Lung (tissue), 12 donors: ENCODE data around the gene CSTF1. TPM values are rescaled to one million over a fixed set of nuclear protein-coding genes. Genes with fewer than 3 reads are reported as not detected.
A peak's percentile ranks its signal among the peaks of the same experiment; 100 is the strongest.

Experiments used
- ATAC-seq: fragments of 200-7000 bp; cut with Tn5 transposase; one replicate; pipeline ENCODE4 v1.9.1; 2020; ENCODE audit warnings: moderate number of reproducible peaks; ENCODE audit not compliant: insufficient read depth, low FRiP score
- DNase-seq, 3 donors: peaks; one replicate each; pipeline ENCODE4 v3.0.0-alpha.2; 2013 to 2017
- H3K27ac ChIP-seq, 2 donors: one replicate each; pipeline ENCODE4 v1.5.1; 2013; ENCODE audit warnings: mild to moderate bottlenecking in 2 of 2, moderate library complexity in 2 of 2, control low read depth in 1 of 2, inconsistent platforms in 1 of 2, low read depth in 1 of 2, low read length in 1 of 2
- H3K27me3 ChIP-seq, 3 donors: one replicate each; pipeline ENCODE4 v1.5.1; 2013; ENCODE audit warnings: low read length in 2 of 3; ENCODE audit not compliant: control insufficient read depth in 3 of 3, insufficient read depth in 3 of 3
- H3K36me3 ChIP-seq, 4 donors: one replicate each; pipeline ENCODE4 v1.5.1; 2013; ENCODE audit warnings: low read length in 4 of 4, mild to moderate bottlenecking in 1 of 4, moderate library complexity in 1 of 4; ENCODE audit not compliant: control insufficient read depth in 4 of 4, insufficient read depth in 4 of 4
- H3K4me1 ChIP-seq, 5 donors: one replicate each; pipeline ENCODE4 v1.5.1; 2013; ENCODE audit warnings: low read length in 5 of 5, mild to moderate bottlenecking in 2 of 5, moderate library complexity in 1 of 5; ENCODE audit not compliant: control insufficient read depth in 5 of 5, insufficient read depth in 5 of 5
- H3K4me3 ChIP-seq: one replicate; pipeline ENCODE4 v1.5.1; 2013; ENCODE audit warnings: mild to moderate bottlenecking, control low read depth, moderate library complexity
- H3K9ac ChIP-seq, 2 donors: one replicate each; pipeline ENCODE4 v1.5.1; 2013; ENCODE audit warnings: low read length in 2 of 2, control low read depth in 1 of 2; ENCODE audit not compliant: insufficient read depth in 1 of 2
- H3K9me3 ChIP-seq, 4 donors: one replicate each; pipeline ENCODE4 v1.5.1; 2013; ENCODE audit warnings: low read length in 3 of 4, mild to moderate bottlenecking in 1 of 4, moderate library complexity in 1 of 4; ENCODE audit not compliant: control insufficient read depth in 4 of 4, insufficient read depth in 3 of 4
- WGBS, 2 donors: extraction: QIAGEN DNeasy Blood & Tissue Kit; methylation state at CpG; one replicate each; pipeline ENCODE4 v1.1.7; 2013; 5-methylcytosine and 5-hydroxymethylcytosine counted together
- polyA plus RNA-seq, 2 donors: library from polyadenylated mRNA; stranded (reverse); fragments of 200-250 nt; gene quantifications; one replicate each; pipeline ENCODE4 v1.2.1, GENCODE V29; 2013
- total RNA-seq, 2 donors: library from RNA; depleted of rRNA in 1 of 2; stranded (reverse); fragments of >200 nt in 1 of 2; gene quantifications; one replicate each; pipeline ENCODE4 v1.2.1, GENCODE V29; 2014 to 2021
- TF ChIP-seq, protein P1 (sequence below): IDR thresholded peaks from 2 replicates; pipeline ENCODE4 v1.5.1; 2012; ENCODE audit warnings: mild to moderate bottlenecking; ENCODE audit errors: control extremely low read depth, extremely low read depth
- donor health status: control.
- donor health status: control.
- donor health status: Bipolar disorder and iron deficiency.
- donor health status: healthy.
- donor health status: DM: yes; HTN: yes; CAD: no.

CSTF1 gene
- total and polyA plus RNA-seq, 4 donors: 6.4 to 36.1 (median 19.1) TPM

DNA sequence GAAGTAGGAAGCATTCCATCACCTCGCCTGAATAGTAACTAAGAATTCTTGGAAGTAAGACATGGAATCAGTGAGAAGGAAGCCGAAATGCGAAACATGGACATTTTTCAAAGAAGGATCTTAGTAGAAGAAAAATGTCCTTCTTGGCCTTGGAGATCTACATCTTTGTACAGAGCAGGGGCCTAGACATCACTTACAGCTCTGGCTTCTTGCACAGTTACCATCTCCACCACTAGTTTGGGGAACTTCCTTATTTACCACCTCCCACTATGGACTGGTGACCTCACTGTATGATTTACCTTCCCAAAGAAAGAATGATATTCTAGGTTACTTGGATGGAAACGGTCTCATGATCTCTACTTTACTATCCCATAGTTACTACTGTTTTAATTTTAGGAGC lies 35.4 kb downstream of the CSTF1 start:
- DNase-seq: no peak
- Histone ChIP-seq H3K4me3 (no peak overlapping the region), H3K9me3 (no peaks in the 10 kb centered on the region), H3K4me1 (peaks cover 0 to 83% (median 31%) of the 10 kb centered on the region in 5 donors), H3K27ac (no peak overlapping the region), H3K9ac (no peak overlapping the region), H3K27me3 (no peaks in the 10 kb centered on the region), H3K36me3 (peaks cover 0 to 6% (median 0%) of the 10 kb centered on the region in 4 donors)
- ATAC-seq: no peak
- TF ChIP-seq, protein P1, sequence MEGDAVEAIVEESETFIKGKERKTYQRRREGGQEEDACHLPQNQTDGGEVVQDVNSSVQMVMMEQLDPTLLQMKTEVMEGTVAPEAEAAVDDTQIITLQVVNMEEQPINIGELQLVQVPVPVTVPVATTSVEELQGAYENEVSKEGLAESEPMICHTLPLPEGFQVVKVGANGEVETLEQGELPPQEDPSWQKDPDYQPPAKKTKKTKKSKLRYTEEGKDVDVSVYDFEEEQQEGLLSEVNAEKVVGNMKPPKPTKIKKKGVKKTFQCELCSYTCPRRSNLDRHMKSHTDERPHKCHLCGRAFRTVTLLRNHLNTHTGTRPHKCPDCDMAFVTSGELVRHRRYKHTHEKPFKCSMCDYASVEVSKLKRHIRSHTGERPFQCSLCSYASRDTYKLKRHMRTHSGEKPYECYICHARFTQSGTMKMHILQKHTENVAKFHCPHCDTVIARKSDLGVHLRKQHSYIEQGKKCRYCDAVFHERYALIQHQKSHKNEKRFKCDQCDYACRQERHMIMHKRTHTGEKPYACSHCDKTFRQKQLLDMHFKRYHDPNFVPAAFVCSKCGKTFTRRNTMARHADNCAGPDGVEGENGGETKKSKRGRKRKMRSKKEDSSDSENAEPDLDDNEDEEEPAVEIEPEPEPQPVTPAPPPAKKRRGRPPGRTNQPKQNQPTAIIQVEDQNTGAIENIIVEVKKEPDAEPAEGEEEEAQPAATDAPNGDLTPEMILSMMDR: no peak
- 58 to 65% methylated on average over 4 of the region's 4 CpGs for WGBS, 2 donors

DNA sequence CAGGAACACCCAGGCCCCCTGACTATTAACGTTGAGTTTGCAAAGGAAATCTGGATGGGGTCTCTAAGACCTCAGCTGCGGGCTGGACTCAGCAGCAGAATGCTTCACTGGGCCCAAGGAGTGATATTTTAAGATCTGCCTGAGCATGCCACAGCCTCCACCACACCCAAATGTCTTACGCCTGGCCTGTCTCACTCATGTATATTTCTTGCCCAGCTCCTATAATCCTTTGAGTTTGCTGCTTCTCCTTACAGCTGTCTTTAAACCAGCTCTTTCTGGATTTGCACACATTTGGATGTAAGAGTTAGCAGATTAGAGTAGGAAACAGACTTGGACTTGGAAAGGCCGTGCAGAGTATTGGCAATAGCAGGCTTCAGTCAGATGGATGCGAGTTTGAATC lies 36.0 kb downstream of the CSTF1 start:
- ATAC-seq (no peak), DNase-seq (no peak)
- WGBS, 2 donors: 84% methylated on average over 5 of the region's 5 CpGs
- peak overlapping the region in 1 of 2 donors; percentile 78 for H3K27ac ChIP-seq
- no peak overlapping the region for H3K4me3 ChIP-seq
- H3K9ac ChIP-seq: no peak overlapping the region
- H3K4me1 ChIP-seq: peaks cover 0 to 85% (median 34%) of the 10 kb centered on the region in 5 donors
- no peaks in the 10 kb centered on the region for H3K27me3 ChIP-seq
- H3K9me3 ChIP-seq: no peaks in the 10 kb centered on the region
- peaks cover 0 to 6% (median 0%) of the 10 kb centered on the region in 4 donors for H3K36me3 ChIP-seq
- TF ChIP-seq, protein P1: no peak

DNA sequence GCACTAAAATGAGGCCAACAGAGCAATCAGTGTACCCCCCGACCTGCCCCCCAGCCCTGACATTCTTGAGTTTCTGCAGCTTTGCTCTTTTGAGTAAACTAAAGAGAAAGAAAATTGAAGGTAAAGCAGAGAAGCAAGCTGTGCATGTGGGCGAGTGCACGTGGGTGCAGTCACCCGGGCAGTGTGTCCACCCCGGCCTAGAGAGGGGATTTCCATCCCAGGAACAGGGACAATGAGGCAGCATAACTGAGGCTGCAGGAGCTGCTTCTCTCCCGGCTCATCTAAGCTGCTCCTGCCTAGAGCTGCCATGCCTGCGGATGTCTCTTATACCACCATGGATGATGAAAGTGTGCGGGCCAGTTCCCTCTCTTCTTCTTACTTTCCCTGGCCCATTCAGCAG lies 36.4 kb downstream of the CSTF1 start:
- WGBS, 2 donors: 50 to 65% methylated on average over 8 of the region's 8 CpGs
- TF ChIP-seq, protein P1: no peak
- Histone ChIP-seq H3K9me3 (no peaks in the 10 kb centered on the region), H3K27ac (peak overlapping the region in 1 of 2 donors; percentile 78), H3K4me1 (peaks cover 0 to 85% (median 38%) of the 10 kb centered on the region in 5 donors), H3K36me3 (peaks cover 0 to 6% (median 0%) of the 10 kb centered on the region in 4 donors), H3K27me3 (no peaks in the 10 kb centered on the region), H3K4me3 (no peak overlapping the region), H3K9ac (no peak overlapping the region)
- no peak for ATAC-seq
- no peak for DNase-seq

DNA sequence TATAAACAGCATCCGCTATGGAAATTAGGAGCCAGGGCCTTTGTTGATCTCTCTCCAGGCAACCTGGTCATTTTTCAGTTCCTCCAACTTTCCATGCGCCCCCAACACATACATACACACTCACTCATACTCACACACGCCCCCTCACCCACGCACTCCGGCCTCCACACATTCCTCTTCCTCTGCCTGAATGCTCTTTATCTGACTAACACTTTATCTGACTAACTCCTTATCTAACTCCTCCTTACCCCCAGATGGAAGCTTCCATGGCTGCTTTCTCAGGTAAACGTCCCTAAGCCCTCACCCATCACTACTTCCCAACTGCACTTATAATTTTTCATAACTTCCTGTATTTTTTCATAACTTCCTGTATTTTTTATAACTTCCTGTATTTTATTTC lies 37.1 kb downstream of the CSTF1 start:
- TF ChIP-seq, protein P1: no peak
- DNase-seq (peak in 1 of 3 donors; percentile 46), ATAC-seq (no peak)
- Histone ChIP-seq H3K4me1 (peaks cover 0 to 83% (median 41%) of the 10 kb centered on the region in 5 donors), H3K36me3 (peaks cover 0 to 6% (median 0%) of the 10 kb centered on the region in 4 donors), H3K9ac (no peak overlapping the region), H3K27ac (peak overlapping the region in 1 of 2 donors; percentile 78), H3K27me3 (no peaks in the 10 kb centered on the region), H3K9me3 (no peaks in the 10 kb centered on the region), H3K4me3 (no peak overlapping the region)
- WGBS, 2 donors: 33 to 40% methylated on average over 6 of the region's 6 CpGs
